Islet precursor cell (in vitro differentiated cells): ENCODE measurements around the gene NOL9.

Experiments used
- DNase-seq: peaks from one replicate; pipeline ENCODE4 v3.0.0-alpha.2; 2018

Gene NOL9

GRCh38 chr1:6486433-6487011, 67.8 kb downstream of the NOL9 start:
- DNase-seq = peak; percentile 95

GRCh38 chr1:6485168-6486101, 68.9 kb downstream of the NOL9 start:
- DNase-seq = no peak

- DNase-seq = no peak
These were observed 69.5 kb downstream of the NOL9 start for GRCh38 chr1:6484826-6485167.

GRCh38 chr1:6483761-6484117, 70.6 kb downstream of the NOL9 start:
- no peak for DNase-seq

GRCh38 chr1:6483017-6483760, 71.1 kb downstream of the NOL9 start:
- no peak for DNase-seq

GRCh38 chr1:6481820-6482219, 72.5 kb downstream of the NOL9 start:
- no peak for DNase-seq

- peak; percentile 81 for DNase-seq
These were observed 77.1 kb downstream of the NOL9 start for GRCh38 chr1:6477039-6477820.

- no peak for DNase-seq
These were observed 77.8 kb downstream of the NOL9 start for GRCh38 chr1:6476483-6476882.

- peak; percentile 84 for DNase-seq
These were observed 78.8 kb downstream of the NOL9 start for GRCh38 chr1:6475381-6476133.

- DNase-seq = no peak
These were observed 79.5 kb downstream of the NOL9 start for GRCh38 chr1:6474815-6475282.

GRCh38 chr1:6473974-6474814, 80.1 kb downstream of the NOL9 start:
- no peak for DNase-seq

GRCh38 chr1:6473156-6473555, 81.2 kb downstream of the NOL9 start:
- DNase-seq = no peak

- no peak for DNase-seq
These were observed 81.9 kb downstream of the NOL9 start for GRCh38 chr1:6472391-6472790.

GRCh38 chr1:6471970-6472368, 82.3 kb downstream of the NOL9 start:
- DNase-seq = no peak
